Natural killer cell (primary cell): ENCODE data around the gene TMEM208. TPM values are rescaled to one million over a fixed set of nuclear protein-coding genes. Genes with fewer than 3 reads are reported as not detected.

Source experiments
- ATAC-seq, 3 donors: fragments of 150-1000 bp in 2 of 3; fragments of 200-7000 bp in 1 of 3; cut with Tn5 transposase; 1 replicate in 1 of 3; 2 replicates in 2 of 3; pipeline ENCODE4 v1.10.0; 2021; ENCODE audit warnings: mild to moderate bottlenecking in 2 of 3, moderate library complexity in 2 of 3
- DNase-seq, 2 donors: peaks; one replicate each; pipeline versions ENCODE4 v3.0.0 to v3.0.0-alpha.2; 2013 to 2021; ENCODE audit warnings: mixed read lengths in 1 of 2
- H3K27ac ChIP-seq: one replicate; pipeline ENCODE4 v1.5.1; 2013; ENCODE audit warnings: mild to moderate bottlenecking, low read length
- H3K27me3 ChIP-seq: one replicate; pipeline ENCODE4 v1.6.1; 2013; ENCODE audit warnings: low read length; ENCODE audit not compliant: control insufficient read depth, insufficient read depth
- H3K36me3 ChIP-seq: one replicate; pipeline ENCODE4 v1.6.1; 2013; ENCODE audit warnings: low read length; ENCODE audit not compliant: control insufficient read depth, insufficient read depth
- H3K4me1 ChIP-seq: one replicate; pipeline ENCODE4 v1.6.1; 2013; ENCODE audit warnings: low read length; ENCODE audit not compliant: control insufficient read depth, insufficient read depth
- H3K4me3 ChIP-seq: one replicate; pipeline ENCODE4 v1.5.1; 2013; ENCODE audit warnings: low read length
- H3K9me3 ChIP-seq: one replicate; pipeline ENCODE4 v1.6.1; 2013; ENCODE audit warnings: low read length; ENCODE audit not compliant: control insufficient read depth, insufficient read depth
- H3K27ac Mint-ChIP-seq, 2 donors: one replicate each; pipeline ENCODE4 v1.8.0; 2022; ENCODE audit warnings: mild to moderate bottlenecking in 2 of 2, mixed read lengths in 2 of 2, moderate library complexity in 1 of 2
- H3K27me3 Mint-ChIP-seq, 2 donors: one replicate each; pipeline ENCODE4 v1.8.0; 2022; ENCODE audit warnings: low read depth in 2 of 2, mixed read lengths in 2 of 2
- H3K36me3 Mint-ChIP-seq: one replicate; pipeline ENCODE4 v1.8.0; 2022; ENCODE audit warnings: mixed read lengths
- H3K4me1 Mint-ChIP-seq, 2 donors: one replicate each; pipeline ENCODE4 v1.8.0; 2022; ENCODE audit warnings: mixed read lengths in 2 of 2
- H3K4me3 Mint-ChIP-seq: one replicate; pipeline ENCODE4 v1.8.0; 2022; ENCODE audit warnings: mild to moderate bottlenecking, moderate library complexity, mixed read lengths
- H3K9me3 Mint-ChIP-seq, 2 donors: one replicate each; pipeline ENCODE4 v1.8.0; 2022; ENCODE audit warnings: mixed read lengths in 2 of 2
- WGBS: methylation state at CpG from one replicate; pipeline ENCODE4 v1.1.7; 2013; ENCODE audit warnings: missing lambda C conversion rate; ENCODE audit not compliant: insufficient coverage; 5-methylcytosine and 5-hydroxymethylcytosine counted together
- intact Hi-C: fragments of 100-400 bp; cut with micrococcal nuclease; formaldehyde crosslinking; loops from one replicate; pipeline ENCODE4 v1.14.2; 2022
- total RNA-seq, 4 donors: library from RNA; stranded (reverse); fragments of 120-200 nt in 1 of 4; gene quantifications; one replicate each; pipeline versions ENCODE4 v1.2.3 to v1.2.4, GENCODE V29; 2013 to 2022
- TF ChIP-seq, protein P1 (sequence below): fragments of 200-600 bp; IDR thresholded peaks from one replicate; pipeline ENCODE4 v1.8.0; 2022; ENCODE audit warnings: antibody characterized with exemption

The TMEM208 gene
- total RNA-seq, 3 donors from 2014 or later (not counting 1 experiment from before 2014, with no cell fraction given), result 34.5 to 39.2 (median 36.7) TPM

DNA sequence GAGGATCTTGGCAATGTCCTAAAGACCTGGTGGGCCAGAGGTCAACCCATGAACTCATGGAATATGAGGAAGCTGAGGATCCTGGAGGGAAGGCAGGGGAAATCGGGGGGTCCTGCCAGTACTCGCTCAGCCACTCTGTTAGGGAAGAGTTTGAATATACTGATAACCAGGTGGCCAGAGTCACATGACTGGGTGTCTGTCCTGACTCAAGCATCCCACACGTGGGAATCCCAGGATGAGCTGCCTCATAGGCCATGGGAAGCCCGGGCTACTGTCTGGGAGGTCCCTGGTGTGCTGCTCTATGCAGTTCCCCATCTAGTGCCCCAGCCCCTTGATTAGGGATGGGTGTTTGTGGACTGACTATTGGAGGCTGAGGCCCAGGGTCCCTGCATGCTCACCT lies 38.6 kb upstream of the TMEM208 start:
- Mint-ChIP-seq H3K9me3 (no peaks in the 10 kb centered on the region), H3K4me3 (no peak overlapping the region), H3K4me1 (peaks cover 17 to 32% of the 10 kb centered on the region in 2 donors), H3K27me3 (peaks cover 0 to 5% of the 10 kb centered on the region in 2 donors), H3K36me3 (no peaks in the 10 kb centered on the region), H3K27ac (no peak overlapping the region)
- Histone ChIP-seq H3K36me3 (no peaks in the 10 kb centered on the region), H3K27me3 (peaks cover 2% of the 10 kb centered on the region), H3K4me3 (no peak overlapping the region), H3K9me3 (no peaks in the 10 kb centered on the region), H3K4me1 (peaks cover 34% of the 10 kb centered on the region), H3K27ac (no peak overlapping the region)
- DNase-seq (no peak), ATAC-seq (no peak)
- TF ChIP-seq, protein P1, sequence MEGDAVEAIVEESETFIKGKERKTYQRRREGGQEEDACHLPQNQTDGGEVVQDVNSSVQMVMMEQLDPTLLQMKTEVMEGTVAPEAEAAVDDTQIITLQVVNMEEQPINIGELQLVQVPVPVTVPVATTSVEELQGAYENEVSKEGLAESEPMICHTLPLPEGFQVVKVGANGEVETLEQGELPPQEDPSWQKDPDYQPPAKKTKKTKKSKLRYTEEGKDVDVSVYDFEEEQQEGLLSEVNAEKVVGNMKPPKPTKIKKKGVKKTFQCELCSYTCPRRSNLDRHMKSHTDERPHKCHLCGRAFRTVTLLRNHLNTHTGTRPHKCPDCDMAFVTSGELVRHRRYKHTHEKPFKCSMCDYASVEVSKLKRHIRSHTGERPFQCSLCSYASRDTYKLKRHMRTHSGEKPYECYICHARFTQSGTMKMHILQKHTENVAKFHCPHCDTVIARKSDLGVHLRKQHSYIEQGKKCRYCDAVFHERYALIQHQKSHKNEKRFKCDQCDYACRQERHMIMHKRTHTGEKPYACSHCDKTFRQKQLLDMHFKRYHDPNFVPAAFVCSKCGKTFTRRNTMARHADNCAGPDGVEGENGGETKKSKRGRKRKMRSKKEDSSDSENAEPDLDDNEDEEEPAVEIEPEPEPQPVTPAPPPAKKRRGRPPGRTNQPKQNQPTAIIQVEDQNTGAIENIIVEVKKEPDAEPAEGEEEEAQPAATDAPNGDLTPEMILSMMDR, result no peak
- intact Hi-C loops, result no loop called here
- 84% methylated on average over 4 of the region's 4 CpGs for WGBS

DNA sequence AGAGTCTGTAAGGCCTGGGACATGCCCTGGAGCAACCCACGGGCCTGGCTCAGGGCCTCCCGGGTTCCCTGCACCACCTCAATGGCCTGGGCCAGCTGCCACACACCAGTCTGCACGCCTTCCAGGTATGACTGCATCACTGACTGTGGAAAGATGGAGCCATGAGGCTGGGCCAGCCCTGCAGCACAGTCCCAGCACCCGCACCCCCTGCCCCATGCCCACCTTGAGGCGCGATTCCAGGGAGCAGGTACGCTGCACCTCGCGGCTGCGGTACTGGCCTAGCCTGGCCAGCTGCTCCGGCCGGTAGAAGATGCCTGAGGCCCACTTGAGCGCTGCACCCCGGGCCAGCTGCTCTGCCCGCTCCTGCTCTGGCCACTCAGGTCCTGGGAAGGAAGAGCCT lies 38.1 kb upstream of the TMEM208 start:
- H3K4me1 ChIP-seq, result peaks cover 36% of the 10 kb centered on the region
- WGBS, result 93% methylated on average over 15 of the region's 15 CpGs

DNA sequence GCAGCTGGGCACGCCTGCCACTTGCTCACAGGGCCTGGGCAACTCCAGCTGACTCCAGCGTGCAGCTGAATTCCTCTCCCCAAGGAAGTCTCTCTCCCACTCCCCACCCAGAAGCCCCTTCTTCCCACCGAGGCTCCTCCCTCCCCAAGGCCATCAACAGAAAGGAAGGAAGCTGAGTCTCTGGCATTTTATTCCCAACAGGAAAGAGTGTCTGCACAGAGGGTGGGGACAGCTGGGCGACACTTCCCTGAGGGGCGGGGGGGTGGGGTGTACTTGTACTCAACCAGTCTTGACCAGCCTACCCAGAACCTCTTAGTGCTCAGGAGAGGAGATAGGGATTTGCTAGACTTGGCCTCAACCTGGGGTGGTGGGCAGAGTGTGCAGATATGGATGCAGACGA lies 36.9 kb upstream of the TMEM208 start, which contains the start of gene EXOC3L1:
Gene EXOC3L1, minus strand, starts transcription at position 96 of the 400 bp plus-strand sequence. CDS start 460 bp downstream, outside the sequence.
- Histone ChIP-seq H3K9me3 (no peaks in the 10 kb centered on the region), H3K27ac (no peak within 1 kb of the TSS), H3K27me3 (peaks cover 2% of the 10 kb centered on the region), H3K36me3 (peaks cover 9% of the 10 kb centered on the region), H3K4me3 (no peak within 1 kb of the TSS), H3K4me1 (peaks cover 32% of the 10 kb centered on the region)
- DNase-seq, result no peak
- Mint-ChIP-seq H3K36me3 (no peaks in the 10 kb centered on the region), H3K9me3 (no peaks in the 10 kb centered on the region), H3K27ac (no peak within 1 kb of the TSS), H3K4me3 (peak within 1 kb of the TSS; percentile 92), H3K4me1 (peaks cover 24 to 42% of the 10 kb centered on the region in 2 donors), H3K27me3 (peaks cover 0 to 5% of the 10 kb centered on the region in 2 donors)
- no peak for ATAC-seq
- WGBS, result 69% methylated on average over 6 of the region's 6 CpGs
- TF ChIP-seq, protein P1, result no peak
- intact Hi-C loops, result no loop called here

More for the DNA sequence above, 38.1 kb upstream of the TMEM208 start:
- no peak for DNase-seq
- Mint-ChIP-seq H3K4me1 (peaks cover 21 to 37% of the 10 kb centered on the region in 2 donors), H3K4me3 (no peak overlapping the region), H3K27ac (no peak overlapping the region), H3K9me3 (no peaks in the 10 kb centered on the region), H3K36me3 (no peaks in the 10 kb centered on the region), H3K27me3 (peaks cover 0 to 5% of the 10 kb centered on the region in 2 donors)
- Histone ChIP-seq H3K27me3 (peaks cover 2% of the 10 kb centered on the region), H3K9me3 (no peaks in the 10 kb centered on the region), H3K27ac (no peak overlapping the region), H3K36me3 (no peaks in the 10 kb centered on the region), H3K4me3 (no peak overlapping the region)
- intact Hi-C loops, result no loop called here
- TF ChIP-seq, protein P1, result no peak
- no peak for ATAC-seq
